GM12891 (cell line): ENCODE data around the gene IFT80.

ENCODE experiments used
- PAX5 ChIP-seq: IDR thresholded peaks from 2 replicates; pipeline ENCODE4 v1.6.1; 2011; ENCODE audit warnings: low read length, moderate library complexity, mild to moderate bottlenecking; ENCODE audit not compliant: insufficient read depth, severe bottlenecking
- POLR2A ChIP-seq: IDR thresholded peaks from 2 replicates; pipeline ENCODE4 v1.6.1; 2011; ENCODE audit warnings: low read depth, low read length, control low read depth
- POLR2AphosphoS5 ChIP-seq: IDR thresholded peaks from 2 replicates; pipeline ENCODE4 v1.6.1; 2011; ENCODE audit warnings: low read depth, low read length, control low read depth
- POU2F2 ChIP-seq: IDR thresholded peaks from 2 replicates; pipeline ENCODE4 v1.6.1; 2011; ENCODE audit warnings: low read depth, mild to moderate bottlenecking, control low read depth, low read length, moderate library complexity
- TAF1 ChIP-seq: IDR thresholded peaks from 2 replicates; pipeline ENCODE4 v1.6.1; 2011; ENCODE audit warnings: low read depth, low read length, control low read depth

GRCh38 chr3:160210341-160210740, 188.7 kb downstream of the IFT80 start:
- TF ChIP-seq POLR2AphosphoS5 (no peak), POLR2A (no peak), TAF1 (no peak), POU2F2 (no peak), PAX5 (no peak)
